NCI-H1417 treated with DMSO at 0.1 percent for 48 hours (cell line): ENCODE measurements around the gene AJM1.
A peak's percentile ranks its signal among the peaks of the same experiment; 100 is the strongest.

Source experiments
- DNase-seq: peaks from one replicate; lab custom pipeline; 2025; lab: John Stamatoyannopoulos, UW

AJM1 gene

DNA sequence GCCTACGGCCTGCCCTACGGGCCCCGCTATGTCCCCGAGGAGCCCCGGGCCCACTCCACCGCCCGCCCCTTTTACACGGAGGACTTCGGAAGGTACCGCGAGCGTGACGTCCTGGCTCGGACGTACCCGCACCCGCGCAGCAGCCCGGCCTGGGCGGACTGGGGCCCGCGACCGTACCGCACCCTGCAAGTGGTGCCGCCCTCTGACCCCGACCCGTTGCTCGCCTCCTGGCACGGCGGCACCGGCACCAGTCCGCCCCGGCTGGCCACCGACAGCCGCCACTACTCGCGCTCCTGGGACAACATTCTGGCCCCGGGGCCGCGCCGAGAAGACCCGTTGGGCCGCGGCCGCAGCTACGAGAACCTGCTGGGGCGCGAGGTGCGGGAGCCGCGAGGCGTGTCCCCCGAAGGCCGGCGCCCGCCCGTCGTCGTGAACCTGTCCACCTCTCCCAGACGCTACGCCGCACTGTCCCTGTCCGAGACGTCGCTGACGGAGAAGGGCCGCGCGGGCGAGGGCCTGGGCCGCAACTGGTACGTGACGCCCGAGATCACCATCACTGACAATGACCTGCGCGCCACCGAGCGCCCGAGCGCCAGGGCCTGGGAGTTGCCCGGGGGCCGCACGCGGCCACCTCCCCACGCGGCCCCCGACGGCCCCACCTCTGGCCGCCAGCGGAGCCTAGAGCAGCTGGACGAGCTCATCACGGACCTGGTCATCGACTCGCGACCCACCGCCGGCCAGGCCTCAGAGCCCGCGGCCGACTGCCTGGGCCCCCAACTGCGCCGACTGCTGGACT lies 3.4 kb downstream of the AJM1 start:
- no peak for DNase-seq

DNA sequence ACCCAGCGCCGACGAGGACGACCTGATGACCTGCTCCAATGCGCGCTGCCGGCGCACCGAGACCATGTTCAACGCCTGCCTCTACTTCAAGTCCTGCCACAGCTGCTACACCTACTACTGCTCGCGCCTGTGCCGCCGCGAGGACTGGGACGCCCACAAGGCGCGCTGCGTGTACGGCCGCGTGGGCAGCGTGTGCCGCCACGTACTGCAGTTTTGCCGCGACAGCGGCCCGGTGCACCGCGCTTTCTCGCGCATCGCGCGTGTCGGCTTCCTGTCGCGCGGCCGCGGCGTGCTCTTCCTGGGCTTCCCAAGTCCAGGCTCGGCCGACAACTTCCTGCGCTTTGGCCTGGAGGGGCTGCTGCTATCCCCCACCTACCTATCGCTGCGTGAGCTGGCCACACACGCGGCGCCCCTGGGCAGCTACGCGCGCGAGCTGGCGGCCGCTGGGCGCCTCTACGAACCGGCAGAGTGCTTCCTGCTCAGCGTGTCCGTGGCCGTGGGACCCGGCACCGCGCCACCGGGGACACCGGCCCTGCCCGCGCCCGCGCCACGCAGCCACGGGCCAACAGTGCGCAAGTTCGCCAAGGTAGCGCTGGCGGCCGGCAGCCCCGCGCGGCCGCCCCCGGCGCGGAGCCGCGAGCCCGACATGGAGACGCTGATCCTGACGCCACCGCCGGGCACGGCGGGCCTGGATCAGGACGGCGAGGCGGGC lies 4.3 kb downstream of the AJM1 start:
- no peak for DNase-seq

DNA sequence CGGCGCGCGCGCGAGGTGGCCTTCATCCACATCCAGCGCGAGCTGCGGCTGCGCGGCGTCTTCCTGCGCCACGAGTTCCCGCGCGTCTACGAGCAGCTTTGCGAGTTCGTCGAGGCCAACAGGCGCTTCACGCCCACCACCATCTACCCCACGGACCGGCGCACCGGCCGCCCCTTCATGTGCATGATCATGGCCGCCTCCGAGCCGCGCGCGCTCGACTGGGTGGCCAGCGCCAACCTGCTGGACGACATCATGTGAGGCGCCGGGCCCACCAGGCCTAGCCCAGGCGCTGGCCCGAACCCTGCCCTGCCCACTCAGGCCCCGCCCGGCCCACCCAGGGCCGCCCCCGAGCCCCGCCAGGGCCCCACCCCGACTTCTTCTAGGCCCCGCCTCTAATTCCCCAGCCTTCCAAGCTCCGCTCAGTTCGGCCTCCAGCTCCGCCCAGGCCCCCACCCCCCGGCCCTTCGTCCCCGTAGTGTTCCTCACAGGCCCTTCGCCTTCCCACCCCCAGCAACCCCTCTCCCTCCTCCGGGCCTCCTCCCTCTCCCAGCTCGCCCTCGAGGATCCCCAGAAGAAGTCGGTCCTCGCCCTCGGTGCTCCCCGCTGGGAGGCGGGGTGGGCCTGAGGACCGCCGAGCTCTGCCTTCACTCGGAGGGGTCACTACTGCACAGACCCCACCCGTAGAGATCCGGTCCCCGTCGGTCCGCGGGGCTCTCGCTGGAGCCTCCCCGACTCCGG lies 5.0 kb downstream of the AJM1 start:
- DNase-seq: no peak

DNA sequence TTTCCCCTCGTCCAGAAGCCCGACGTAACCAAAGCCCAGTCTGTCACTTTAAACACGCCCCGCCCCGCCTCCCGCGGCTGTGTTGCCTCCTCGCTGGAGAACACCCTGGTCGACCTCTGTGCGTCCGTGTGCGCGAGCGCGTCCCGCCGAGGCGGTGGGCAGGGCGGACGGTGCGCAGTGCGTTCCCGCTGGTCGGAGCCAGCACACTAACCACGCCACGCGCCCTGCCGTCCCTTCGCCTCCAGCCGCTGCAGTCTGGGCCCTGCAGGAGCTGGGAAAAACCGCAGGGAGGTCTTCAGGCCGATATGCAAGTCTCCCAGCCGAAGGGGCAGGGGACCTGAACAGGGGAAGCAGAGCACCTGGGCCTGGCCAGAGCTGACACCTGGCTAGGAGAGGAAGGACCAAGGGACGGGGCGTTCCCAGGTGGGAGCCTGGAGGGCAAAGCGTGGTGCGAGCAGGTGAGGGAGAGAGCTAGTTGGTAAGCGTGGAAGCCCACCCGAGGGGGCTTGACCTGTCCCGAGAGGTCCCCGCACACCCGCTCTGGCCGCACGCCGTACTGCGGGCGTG lies 5.6 kb downstream of the AJM1 start:
- DNase-seq: no peak

DNA sequence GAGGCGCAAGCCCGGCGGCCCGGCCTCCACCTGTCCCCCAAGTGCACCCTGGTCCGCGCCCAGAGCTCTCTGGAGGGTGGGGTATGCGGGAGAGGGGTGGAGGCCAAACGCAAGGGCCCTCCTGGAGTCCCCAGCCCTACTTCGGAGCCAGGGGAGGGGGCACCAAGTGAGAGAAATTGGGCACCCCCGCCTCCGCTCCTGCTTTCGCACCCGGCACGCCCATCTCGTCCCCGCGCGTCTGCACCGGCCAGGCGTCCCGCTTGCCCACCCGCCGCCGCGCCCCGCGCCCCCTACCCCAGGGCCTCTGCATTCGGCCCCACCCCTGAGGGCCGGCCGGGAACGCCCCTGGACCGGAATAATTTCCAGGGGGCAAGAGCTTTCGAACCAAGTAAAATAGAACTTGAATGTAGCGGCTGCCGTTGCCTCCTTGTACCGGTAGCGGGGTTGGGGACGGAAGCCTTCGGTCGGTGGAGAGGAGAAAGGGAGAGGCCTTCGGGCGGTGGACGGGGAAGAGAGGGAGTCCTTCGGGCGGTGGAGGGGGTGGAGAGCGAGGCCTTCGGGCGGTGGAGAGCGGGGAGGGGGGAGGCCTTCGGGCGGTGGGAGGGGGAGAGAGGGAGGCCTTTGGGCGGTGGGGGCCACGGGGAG lies 6.2 kb downstream of the AJM1 start:
- DNase-seq: no peak

DNA sequence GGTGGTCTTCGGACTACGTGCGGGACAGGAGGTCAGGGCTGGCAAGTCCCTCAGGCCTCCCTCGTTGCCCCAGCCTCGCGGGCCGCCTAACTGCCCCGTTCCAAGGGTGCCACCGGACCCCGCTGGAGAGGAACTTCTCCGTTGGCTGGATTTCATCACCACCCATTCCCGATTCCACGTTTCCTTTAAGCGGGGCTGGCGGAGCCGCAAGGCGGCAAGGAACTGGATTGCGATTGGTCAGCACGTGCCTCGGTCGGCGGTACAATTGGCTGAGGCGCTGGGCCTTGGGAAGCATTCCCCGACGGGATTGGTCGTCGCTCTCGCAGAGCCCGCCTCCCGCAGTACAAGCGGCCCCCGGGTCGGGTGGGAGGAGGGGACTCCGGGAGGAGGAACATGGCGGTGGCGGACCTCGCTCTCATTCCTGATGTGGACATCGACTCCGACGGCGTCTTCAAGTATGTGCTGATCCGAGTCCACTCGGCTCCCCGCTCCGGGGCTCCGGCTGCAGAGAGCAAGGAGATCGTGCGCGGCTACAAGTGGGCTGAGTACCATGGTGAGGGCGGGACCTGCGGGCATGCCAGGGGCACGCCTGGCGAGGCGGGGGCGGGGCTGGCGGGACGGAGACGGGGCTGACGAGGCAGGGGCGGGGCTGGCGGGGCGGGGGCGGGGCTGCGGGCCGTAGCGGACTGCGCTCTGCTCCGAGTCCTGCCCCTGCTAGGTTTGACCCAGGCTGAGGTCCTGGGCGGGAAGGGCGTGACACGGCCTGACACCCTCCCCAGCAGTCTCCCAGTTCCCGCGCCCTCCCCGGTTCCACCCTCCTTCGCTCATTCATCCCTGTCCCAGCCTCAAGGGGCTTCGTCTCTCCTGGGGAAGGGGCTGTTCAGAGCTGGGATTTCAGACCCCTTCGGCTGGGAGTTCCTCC lies 7.0 kb downstream of the AJM1 start, which contains the start of gene PHPT1:
TSS of gene PHPT1 (plus strand) at position 372 of the 922 bp plus-strand sequence. CDS start at position 394, 22 bp downstream.
- DNase-seq: peak; percentile 98

DNA sequence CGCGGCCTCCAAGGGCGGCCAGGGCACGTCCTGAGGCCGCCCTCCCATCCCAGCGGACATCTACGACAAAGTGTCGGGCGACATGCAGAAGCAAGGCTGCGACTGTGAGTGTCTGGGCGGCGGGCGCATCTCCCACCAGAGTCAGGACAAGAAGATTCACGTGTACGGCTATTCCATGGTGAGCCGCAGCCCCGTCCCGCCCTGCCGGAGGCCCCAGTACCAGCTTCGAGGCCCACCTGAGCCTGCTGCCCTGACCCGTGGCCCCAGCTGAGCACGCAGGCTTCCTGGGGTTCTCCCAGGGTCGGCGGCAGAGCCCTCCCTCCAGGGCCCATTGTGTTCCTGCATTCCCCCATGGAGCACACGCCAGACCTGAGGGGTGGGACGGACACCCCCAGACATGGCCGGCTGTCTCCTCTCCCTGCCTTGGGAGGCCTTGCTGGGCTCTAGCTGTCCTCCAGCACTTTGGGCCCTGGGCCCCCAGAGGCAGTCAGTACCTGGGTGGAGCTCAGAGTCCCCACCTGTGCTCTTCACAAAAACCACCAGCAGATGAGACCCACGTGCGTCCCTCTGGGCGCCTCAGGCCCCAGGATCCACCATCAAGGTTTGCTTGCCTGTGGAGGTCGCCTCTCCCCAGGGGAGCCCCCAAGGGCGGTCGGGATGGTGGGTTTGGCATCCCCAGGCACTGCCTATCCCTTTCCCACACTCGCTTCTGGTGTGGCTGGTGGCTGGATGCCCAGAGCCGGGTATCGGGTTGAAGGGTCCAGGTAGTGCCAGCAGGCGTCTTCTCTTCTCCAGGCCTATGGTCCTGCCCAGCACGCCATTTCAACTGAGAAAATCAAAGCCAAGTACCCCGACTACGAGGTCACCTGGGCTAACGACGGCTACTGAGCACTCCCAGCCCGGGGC lies 7.9 kb downstream of the AJM1 start:
- no peak for DNase-seq

DNA sequence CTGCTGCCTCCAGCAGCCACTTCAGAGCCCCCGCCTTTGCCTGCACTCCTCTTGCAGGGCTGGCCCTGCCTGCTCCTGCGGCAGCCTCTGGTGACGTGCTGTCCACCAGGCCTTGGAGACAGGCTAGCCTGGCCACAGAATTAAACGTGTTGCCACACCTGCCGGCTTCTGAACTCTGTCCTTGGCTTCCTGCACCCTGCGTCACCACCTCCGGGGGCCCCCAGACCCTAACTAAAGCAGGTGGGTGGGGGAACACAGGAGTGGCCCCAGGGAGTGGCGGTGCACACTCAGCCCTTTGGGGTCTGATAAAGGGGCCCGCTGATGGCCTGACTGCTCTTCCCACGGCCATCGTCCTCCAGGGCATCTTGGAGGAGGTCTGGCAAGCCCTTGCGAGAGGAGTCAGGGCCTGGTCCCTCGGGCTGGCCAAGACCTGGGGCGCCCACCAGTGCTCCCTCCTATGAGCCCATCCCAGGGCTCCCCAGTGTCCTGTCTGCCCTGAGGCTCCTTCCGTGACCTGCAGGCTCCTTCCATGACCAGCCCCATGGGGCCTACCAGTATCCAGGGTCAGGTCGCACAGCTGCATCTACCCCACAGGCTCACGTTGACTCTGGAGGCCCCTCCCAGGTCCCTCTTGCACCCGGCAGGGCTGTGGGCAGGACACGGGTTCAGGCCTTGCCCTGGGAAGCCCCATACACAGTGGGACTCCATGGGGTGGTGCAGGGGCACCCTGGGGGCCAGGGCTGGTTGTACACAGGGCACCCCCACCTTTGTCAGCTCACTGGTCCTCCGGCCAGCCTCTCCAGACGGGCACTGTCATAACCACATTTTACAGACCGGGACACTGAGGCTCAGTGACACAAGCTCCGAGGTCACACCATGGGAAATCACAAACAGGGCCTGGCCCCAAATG lies 8.8 kb downstream of the AJM1 start:
- DNase-seq: no peak

DNA sequence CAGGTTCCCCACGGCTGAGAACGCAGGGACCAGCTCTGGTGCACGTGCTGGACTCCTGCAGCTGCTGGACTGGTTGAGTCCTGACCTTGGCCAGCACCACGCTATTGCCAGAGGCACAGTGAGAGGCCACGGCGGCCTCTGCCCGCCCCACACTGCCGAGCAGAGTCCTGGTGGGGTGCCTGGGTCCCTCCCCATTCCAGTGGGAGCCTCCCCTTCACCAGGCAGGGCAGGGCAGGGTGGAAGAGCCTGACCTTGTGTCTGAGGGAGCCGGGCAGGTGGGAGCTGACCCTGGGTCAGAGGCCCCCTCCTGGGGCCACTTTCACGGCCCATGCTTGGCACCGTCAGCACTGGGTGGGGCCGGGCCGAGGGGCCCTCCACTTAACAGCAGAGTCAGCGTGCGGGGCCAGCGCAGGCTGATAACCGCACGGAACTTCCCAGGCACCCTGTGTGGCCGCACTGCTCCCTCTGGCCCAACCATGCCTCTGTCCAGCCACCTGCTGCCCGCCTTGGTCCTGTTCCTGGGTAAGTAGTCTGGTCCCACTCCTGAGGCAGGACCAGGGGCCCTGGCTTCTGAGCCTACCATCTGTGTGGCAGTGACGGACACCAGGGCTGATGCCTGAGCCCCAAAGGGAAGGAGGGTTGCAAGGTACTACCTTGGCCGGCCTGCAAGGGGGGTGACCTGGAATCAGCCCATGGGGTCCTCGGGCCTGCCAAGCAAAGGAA lies 9.8 kb downstream of the AJM1 start, which contains the start of gene MAMDC4:
TSS of gene MAMDC4 (plus strand) at position 406 of the 723 bp plus-strand sequence. CDS start at position 477, 71 bp downstream.
- no peak for DNase-seq

DNA sequence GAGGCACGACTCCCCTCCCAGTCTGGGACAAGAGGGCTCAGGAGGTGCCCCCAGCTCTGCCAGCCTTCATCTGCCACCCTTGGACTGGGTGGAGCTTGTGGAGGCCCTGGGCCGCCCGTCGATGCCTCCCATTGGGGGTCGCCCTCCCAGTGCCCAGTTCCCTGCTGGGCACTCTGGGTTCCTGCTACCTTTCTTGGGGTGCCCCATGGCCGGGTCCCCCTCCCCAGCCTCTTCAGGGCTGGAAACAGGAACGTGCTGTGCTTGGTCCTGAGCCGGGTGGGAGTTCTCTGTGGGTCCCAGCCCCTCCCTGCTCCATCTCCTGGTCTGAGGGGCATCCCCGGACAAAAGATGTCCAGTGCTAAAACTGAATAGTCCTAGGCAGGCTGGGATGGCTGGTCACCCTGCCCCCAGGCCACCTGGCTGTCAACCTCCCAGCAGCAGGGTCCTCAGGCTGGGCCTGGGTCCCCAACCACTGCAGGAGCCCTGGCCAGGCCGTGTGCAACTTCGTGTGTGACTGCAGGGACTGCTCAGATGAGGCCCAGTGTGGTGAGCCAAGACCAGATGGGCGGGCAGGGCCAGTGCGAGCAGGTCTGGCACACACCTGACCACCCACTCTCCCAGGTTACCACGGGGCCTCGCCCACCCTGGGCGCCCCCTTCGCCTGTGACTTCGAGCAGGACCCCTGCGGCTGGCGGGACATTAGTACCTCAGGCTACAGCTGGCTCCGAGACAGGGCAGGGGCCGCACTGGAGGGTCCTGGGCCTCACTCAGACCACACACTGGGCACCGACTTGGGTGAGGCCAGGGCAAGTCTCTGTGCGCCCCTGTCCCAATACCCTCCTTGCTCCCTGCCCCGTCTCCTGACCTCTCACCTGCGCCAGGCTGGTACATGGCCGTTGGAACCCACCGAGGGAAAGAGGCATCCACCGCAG lies 10.7 kb downstream of the AJM1 start:
- DNase-seq: no peak

DNA sequence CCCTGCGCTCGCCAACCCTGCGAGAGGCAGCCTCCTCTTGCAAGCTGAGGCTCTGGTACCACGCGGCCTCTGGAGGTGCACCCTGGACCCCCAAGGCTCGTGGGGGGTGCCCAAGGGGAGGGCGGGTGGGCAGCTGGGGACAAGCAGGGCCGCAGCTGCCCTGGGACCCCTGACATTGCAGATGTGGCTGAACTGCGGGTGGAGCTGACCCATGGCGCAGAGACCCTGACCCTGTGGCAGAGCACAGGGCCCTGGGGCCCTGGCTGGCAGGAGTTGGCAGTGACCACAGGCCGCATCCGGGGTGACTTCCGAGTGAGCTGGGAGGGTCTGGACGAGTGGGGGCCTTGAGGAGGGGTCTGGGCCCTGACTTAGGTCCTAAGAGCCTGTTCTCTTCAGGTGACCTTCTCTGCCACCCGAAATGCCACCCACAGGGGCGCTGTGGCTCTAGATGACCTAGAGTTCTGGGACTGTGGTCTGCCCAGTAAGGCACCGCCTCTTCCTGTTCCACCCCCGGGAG lies 11.4 kb downstream of the AJM1 start:
- DNase-seq: no peak

DNA sequence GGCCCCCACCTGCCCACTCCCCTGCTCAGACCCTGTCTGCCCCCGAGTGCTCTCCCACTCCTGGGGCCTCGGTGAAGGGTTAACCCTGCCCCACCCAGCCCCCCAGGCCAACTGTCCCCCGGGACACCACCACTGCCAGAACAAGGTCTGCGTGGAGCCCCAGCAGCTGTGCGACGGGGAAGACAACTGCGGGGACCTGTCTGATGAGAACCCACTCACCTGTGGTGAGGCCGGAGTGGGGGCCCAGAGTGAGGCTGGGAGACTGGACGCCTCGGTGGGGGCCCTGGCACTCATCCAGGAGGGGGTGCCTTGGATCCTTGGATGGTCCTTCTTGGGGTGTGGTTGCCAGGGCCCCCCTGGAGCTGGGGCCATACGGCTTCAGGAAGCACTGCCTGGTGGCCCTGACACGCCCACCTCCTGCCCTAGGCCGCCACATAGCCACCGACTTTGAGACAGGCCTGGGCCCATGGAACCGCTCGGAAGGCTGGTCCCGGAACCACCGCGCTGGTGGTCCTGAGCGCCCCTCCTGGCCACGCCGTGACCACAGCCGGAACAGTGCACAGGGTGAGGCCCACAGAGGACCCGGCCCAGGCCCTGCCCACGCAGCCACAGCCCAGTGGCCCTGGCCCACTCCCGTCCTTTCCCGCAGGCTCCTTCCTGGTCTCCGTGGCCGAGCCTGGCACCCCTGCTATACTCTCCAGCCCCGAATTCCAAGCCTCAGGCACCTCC lies 12.0 kb downstream of the AJM1 start:
- DNase-seq: no peak

DNA sequence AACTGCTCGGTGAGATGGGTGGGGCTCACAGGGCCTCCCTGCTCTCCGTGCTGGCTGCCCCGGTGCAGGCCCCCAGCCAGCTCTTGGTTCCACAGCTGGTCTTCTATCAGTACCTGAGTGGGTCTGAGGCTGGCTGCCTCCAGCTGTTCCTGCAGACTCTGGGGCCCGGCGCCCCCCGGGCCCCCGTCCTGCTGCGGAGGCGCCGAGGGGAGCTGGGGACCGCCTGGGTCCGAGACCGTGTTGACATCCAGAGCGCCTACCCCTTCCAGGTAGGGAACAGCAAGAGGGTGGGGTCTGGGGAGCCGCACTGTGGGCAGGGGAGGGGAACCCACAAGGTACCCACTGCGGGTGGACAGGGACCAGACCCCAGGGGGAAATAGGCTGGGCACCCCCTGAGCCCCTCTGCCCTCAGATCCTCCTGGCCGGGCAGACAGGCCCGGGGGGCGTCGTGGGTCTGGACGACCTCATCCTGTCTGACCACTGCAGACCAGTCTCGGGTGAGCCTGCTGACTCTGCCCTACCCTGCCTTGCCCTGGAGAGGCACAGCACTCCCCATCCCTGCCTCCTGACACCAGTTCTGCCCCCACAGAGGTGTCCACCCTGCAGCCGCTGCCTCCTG lies 12.7 kb downstream of the AJM1 start:
- DNase-seq: no peak

DNA sequence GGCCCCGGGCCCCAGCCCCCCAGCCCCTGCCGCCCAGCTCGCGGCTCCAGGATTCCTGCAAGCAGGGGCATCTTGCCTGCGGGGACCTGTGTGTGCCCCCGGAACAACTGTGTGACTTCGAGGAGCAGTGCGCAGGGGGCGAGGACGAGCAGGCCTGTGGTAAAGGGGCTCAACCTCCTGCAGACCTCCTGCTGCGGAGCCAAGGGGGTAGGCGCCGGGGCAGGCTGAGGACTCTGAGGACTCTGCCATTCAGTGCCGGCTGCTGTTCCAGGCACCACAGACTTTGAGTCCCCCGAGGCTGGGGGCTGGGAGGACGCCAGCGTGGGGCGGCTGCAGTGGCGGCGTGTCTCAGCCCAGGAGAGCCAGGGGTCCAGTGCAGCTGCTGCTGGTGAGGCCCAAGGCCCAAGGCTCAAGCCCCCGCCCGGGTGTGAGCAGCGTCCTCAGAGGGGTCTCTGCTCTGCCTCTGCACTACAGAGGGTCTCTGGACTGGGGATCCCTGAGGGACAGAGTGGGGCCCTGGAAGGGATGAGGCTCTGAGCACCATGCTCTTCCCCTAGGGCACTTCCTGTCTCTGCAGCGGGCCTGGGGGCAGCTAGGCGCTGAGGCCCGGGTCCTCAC lies 13.3 kb downstream of the AJM1 start:
- no peak for DNase-seq

DNA sequence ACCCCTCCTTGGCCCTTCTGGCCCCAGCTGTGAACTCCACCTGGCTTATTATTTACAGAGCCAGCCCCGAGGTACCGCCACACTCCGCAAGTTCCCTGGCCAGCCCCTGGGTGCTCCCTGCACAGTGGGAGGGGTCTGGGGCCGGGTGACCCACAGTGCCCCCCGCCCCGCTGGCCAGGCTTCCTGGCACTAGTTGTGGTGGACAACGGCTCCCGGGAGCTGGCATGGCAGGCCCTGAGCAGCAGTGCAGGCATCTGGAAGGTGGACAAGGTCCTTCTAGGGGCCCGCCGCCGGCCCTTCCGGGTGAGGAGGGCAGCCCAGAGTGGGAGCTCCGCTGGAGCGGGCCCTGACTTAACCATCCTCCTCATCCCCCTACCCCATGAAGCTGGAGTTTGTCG lies 13.8 kb downstream of the AJM1 start:
- no peak for DNase-seq
